Activated CD4-positive, alpha-beta T cell treated with anti-CD3 and anti-CD28 coated beads for 24 hours (primary cell): Measurements from ENCODE around the gene IFT122.

Experiments used
- DNase-seq, 2 donors: peaks; one replicate each; pipeline ENCODE4 v3.0.0-alpha.2; 2020; ENCODE audit warnings: low read depth in 2 of 2

Gene IFT122

GRCh38 chr3:129558081-129558771 lies 118.2 kb downstream of the IFT122 start:
- DNase-seq: no peak

GRCh38 chr3:129558772-129559564 lies 118.9 kb downstream of the IFT122 start:
- DNase-seq: no peak

GRCh38 chr3:129559565-129560079 lies 119.6 kb downstream of the IFT122 start:
- DNase-seq: no peak

- no peak for DNase-seq
Measured at GRCh38 chr3:129560269-129560787, 120.3 kb downstream of the IFT122 start.

GRCh38 chr3:129560911-129561594 lies 121.0 kb downstream of the IFT122 start:
- no peak for DNase-seq

GRCh38 chr3:129561619-129562248 lies 121.7 kb downstream of the IFT122 start:
- no peak for DNase-seq

GRCh38 chr3:129562803-129563202 lies 122.8 kb downstream of the IFT122 start:
- no peak for DNase-seq

- DNase-seq: no peak
Measured at GRCh38 chr3:129563332-129563731, 123.3 kb downstream of the IFT122 start.

- no peak for DNase-seq
Measured at GRCh38 chr3:129563850-129564535, 124.0 kb downstream of the IFT122 start.

GRCh38 chr3:129564981-129565644 lies 125.1 kb downstream of the IFT122 start:
- DNase-seq: no peak

GRCh38 chr3:129565902-129566301 lies 125.9 kb downstream of the IFT122 start:
- no peak for DNase-seq

- DNase-seq: no peak
Measured at GRCh38 chr3:129567176-129567705, 127.2 kb downstream of the IFT122 start.

GRCh38 chr3:129567939-129568338 lies 127.9 kb downstream of the IFT122 start:
- no peak for DNase-seq

GRCh38 chr3:129569856-129570255 lies 129.8 kb downstream of the IFT122 start:
- DNase-seq: no peak
